Epithelial cell of proximal tubule (primary cell): ENCODE measurements around the gene PLD4. TPM values are rescaled to one million over a fixed set of nuclear protein-coding genes. Genes with fewer than 3 reads are reported as not detected.

Experiments used
- DNase-seq: peaks from one replicate; pipeline ENCODE4 v3.0.0-alpha.2; 2011; ENCODE audit warnings: low read depth
- H3K4me3 ChIP-seq: 2 replicates; pipeline ENCODE4 v1.5.1; 2011; ENCODE audit warnings: low read depth, mild to moderate bottlenecking, low read length
- CTCF ChIP-seq: conservative IDR thresholded peaks from 2 replicates; pipeline ENCODE4 v1.5.1; 2012; ENCODE audit warnings: low read depth, mild to moderate bottlenecking, low read length
- total RNA-seq: library from RNA; depleted of rRNA; stranded (reverse); fragments of >200 nt; gene quantifications from 2 replicates; pipeline ENCODE4 v1.2.3, GENCODE V29; 2015

PLD4 gene
- total RNA-seq, 1 donor from 2014 or later = not detected

GRCh38 chr14:104892531-104893434 is 31.9 kb upstream of the PLD4 start:
- no peak overlapping the region for H3K4me3 ChIP-seq
- TF ChIP-seq CTCF = no peak

GRCh38 chr14:104893435-104894207 is 31.1 kb upstream of the PLD4 start:
- DNase-seq = no peak
- no peak for TF ChIP-seq CTCF
- H3K4me3 ChIP-seq = no peak overlapping the region

More at GRCh38 chr14:104892531-104893434, 31.9 kb upstream of the PLD4 start:
- DNase-seq = no peak

- no peak for TF ChIP-seq CTCF
- H3K4me3 ChIP-seq = no peak overlapping the region
- no peak for DNase-seq
These were observed 30.1 kb upstream of the PLD4 start for GRCh38 chr14:104894331-104895206.

- H3K4me3 ChIP-seq = no peak overlapping the region
- no peak for DNase-seq
- no peak for TF ChIP-seq CTCF
These were observed 29.4 kb upstream of the PLD4 start for GRCh38 chr14:104895207-104895785.

- no peak overlapping the region for H3K4me3 ChIP-seq
- no peak for TF ChIP-seq CTCF
- no peak for DNase-seq
These were observed 28.7 kb upstream of the PLD4 start for GRCh38 chr14:104895786-104896661.
